HG03060 (cell line): Measurements from ENCODE around the gene SERINC3.
"Not testable (repeated sequence)": the region's sequence is repeated elsewhere in the genome, so short reads cannot be mapped to it uniquely, and the experiment has no call there.

Experiments used
- ATAC-seq: cut with Tn5 transposase; IDR thresholded peaks from one replicate; pipeline ENCODE4 v1.9.1; 2021; ENCODE audit warnings: low read depth, moderate number of reproducible peaks; ENCODE audit not compliant: unreplicated experiment

Gene SERINC3

DNA sequence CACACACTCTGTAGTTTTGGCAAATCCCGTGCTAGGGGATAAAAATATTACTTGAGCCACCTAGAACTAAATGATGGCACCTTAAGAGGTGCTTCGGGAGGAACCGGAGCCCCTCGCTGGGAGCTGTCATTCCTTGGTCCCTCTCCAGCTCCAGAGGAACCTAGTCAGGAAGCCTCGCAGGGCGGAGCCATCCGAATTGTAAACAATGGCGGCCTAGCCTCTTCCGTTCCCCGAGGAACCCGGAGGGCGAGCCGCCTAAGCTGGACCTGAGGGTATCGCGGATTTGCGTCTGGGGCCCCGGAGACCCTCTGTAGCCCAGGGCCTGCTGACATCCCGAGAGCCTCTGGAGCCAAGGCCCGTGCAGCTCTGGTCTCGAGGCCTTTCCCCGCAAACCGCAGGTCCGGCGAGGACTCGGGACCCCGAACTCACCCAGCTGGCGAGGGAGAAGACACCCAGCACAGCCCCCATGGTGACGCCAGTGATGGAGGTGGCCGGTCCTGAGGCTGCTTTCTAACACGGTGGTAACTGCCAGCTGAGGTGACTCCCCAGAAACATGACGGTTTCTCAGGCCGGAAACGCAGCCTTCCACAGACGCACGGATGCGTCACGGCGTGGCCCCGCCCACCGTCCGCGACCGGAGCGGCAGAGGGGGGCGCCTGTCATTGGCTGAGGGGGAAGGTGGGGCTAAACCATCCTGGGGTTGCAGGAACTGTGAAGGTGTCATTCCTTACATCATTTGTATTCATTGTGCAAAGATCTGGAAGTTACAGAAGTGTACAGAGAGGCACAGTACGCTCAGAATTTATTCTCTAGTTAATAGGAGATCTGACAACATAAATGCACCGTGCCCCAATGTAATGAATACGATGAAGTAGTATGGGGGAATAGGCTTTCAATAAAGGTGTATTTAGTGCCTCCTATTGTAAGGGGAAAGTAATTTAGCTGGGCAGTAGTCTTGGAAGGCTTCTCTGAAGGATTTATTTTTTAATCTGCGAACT is at the start of gene SERINC3:
Gene SERINC3, minus strand, starts transcription at position 587 of the 998 bp plus-strand sequence. Its CDS starts 119 bp downstream, at position 468.
- peak; percentile 77 for ATAC-seq

- no peak for ATAC-seq
These were observed 49.6 kb upstream of the SERINC3 start for GRCh38 chr20:44571362-44571988.

- ATAC-seq = no peak
These were observed 48.5 kb upstream of the SERINC3 start for GRCh38 chr20:44570367-44570766.

DNA sequence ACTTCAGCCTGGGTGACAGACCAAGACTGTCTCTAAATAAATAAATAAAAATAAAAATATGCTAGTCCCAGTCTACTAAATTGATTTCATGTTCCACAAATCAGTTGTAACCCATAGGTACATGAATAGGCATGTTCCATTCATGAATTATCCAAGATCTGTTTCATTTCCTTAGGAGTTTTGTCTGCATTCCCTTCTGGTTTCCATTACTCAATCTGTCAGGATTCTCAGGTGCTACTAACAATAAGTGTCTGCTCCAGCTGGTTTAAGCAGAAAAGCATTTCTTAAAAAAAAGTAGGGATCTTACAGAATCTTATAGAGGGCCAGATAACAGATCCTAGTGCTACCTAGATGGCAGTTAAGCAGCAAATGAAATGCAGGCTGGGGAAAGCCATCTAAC is 44.9 kb upstream of the SERINC3 start:
- ATAC-seq = no peak

DNA sequence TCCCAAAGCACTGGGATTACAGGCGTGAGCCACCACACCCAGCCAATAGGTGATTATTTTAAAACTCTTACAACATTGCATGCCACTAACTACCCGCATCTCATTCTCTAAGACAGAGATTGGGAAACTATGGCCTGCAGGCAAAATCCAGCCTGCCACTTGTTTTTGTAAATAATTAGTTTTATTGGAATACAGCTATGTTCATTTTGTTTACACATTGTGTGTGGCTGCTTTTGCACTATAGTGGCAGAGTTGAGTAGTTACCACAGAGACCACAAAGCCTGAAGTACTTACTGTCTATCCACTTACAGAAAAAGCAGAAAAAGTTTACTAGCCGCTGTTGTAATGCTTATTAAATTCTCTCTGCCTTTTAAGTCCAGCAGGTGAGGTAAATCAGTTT is 44.1 kb upstream of the SERINC3 start:
- no peak for ATAC-seq

DNA sequence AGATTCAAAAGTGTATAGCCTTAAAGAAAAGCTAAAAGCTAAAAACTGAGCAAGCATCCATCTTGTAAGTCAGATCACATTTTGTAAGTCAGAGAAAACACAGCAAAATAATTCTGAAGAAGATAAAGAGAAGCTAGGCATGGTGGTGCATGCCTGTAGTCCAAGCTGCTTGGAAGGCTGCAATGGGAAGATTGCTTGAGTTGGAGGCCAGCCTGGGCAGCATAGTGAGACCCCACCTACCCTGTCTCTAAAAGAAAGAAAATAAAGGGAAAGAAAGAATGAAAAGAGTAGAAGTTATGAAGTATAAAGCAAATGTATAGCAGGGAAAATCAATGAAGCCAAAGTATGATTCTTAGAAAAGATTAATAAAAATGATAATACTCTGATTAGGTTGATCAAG is 40.0 kb upstream of the SERINC3 start:
- no peak for ATAC-seq

DNA sequence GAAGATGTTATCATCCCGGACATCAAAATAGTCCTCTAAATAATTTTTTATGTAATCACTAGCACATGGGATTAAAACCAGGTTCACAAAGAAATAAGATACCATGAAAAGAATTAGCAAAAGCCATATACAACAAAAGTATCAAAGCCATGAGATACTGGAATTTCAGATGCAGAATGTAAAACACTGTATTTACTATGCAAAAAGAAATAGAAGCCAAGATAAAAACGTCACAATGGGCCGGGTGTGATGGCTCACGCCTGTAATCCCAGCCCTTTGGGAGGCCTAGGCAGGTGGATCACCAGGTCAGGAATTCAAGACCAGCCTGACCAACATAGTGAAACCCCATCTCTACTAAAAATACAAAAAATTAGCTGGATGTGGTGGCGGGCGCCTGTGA is 38.9 kb upstream of the SERINC3 start:
- ATAC-seq = not testable (repeated sequence)

- ATAC-seq = no peak
These were observed 38.4 kb upstream of the SERINC3 start for GRCh38 chr20:44560229-44560628.

GRCh38 chr20:44559302-44559701 is 37.4 kb upstream of the SERINC3 start:
- no peak for ATAC-seq

DNA sequence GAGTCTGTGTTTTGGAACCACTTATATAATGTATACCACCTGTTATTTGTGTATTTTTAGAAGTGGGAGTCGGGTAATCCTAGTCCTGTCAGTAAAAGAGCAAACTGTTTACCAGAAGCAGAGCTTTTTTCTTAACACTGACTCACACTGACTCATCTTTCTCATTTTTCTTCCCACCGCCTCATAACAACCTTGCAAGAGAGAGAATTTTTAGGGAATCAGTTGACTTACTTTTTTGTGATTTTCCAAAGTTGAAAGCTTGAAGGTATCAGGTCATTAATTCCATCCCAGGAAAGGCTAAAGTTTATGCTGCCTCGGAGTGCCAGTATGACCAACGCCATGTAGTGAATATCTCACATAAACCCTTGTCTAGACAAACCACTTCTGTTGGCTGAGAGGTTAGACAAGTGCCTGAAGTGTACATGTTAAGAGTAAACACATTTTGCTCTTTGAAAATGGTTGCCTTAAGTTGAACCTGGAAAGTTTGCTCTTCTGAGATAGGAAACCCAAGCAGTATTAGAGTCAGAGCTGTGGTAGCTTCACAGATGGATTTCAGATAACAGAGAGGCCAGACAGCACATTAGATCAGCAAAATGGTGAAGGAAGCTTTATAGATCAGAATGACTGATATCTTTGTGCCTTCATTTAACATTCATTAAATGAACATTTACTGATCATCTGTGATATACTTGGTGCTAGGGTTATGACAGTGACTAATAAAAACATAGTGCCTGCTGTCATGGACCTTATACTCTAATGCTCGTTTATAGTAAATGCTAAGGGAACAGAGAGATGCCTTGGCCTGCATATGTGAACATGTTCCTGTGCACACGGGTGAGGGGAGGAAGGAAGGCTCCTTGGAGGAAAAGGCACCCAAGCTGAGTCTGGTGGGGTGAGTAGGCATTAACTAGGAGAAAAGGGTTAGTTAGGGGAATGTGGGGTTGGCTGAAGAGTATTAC is 31.4 kb upstream of the SERINC3 start:
- no peak for ATAC-seq

GRCh38 chr20:44552568-44552949 is 30.7 kb upstream of the SERINC3 start:
- no peak for ATAC-seq

GRCh38 chr20:44552050-44552449 is 30.2 kb upstream of the SERINC3 start:
- no peak for ATAC-seq

GRCh38 chr20:44549123-44549522 is 27.3 kb upstream of the SERINC3 start:
- ATAC-seq = no peak

DNA sequence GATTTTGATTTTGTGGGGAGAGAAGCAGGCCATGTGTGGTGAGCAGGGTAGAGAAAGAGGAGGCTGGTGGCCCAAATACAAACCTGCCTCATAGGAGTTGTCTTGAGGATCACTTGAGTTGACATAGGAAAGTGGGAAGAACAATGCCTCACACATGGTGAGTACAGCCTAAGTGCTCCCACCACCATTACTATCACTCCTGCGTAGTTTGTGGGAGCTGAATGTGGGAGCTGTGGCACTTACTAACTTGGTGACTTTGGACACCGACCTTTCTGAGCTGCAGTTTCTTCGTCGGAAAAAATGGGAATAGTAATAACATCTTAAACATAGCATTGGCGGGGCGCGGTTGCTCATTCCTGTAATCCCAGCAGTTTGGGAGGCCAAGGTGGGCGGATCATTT is 25.5 kb upstream of the SERINC3 start:
- no peak for ATAC-seq

GRCh38 chr20:44544263-44544662 is 22.4 kb upstream of the SERINC3 start:
- no peak for ATAC-seq

GRCh38 chr20:44543358-44543757 is 21.5 kb upstream of the SERINC3 start:
- ATAC-seq = no peak

DNA sequence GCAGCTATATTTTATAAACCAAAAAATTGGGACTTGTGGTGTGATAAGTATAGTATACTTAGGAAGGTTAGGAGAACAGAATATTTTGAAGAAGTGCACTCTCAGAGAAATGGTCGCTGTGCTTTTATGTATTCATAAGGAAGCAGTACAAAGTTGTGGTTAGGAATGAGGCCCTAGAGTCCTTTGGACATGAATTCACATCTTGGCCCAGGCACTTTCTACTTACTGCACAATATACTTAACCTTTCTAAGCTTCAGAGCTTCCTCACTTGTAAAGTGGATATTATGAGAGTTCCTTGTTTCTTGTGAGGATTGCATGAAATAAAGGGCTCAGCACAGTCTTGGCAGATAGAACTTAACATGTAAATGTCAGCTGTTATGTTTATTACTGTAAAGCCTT is 21.0 kb upstream of the SERINC3 start:
- ATAC-seq = no peak

- no peak for ATAC-seq
These were observed 20.1 kb upstream of the SERINC3 start for GRCh38 chr20:44541992-44542391.

DNA sequence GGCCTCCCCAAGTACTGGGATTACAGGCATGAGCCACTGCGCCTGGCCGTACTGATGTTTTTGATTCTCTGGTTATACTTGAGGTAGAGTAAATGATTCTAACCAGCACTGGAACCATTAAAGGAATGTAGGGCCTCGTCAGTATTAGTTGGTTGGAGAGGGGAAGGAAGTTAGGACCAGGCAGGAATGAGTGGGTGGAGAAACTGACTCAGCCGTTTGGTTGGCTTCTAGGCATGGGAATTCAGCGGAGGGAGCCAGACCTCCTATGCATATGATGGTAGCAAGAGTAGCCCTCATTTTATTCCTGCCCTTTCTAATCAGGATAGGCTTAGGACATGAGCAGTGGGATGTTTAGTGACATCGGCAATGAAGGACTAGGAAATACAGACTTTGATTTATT is 19.0 kb upstream of the SERINC3 start:
- ATAC-seq = no peak

- no peak for ATAC-seq
These were observed 16.1 kb upstream of the SERINC3 start for GRCh38 chr20:44537993-44538392.

- ATAC-seq = no peak
These were observed 14.3 kb upstream of the SERINC3 start for GRCh38 chr20:44536175-44536574.
